ENCODE results near the gene CLDN34.

CLDN34 gene

DNA sequence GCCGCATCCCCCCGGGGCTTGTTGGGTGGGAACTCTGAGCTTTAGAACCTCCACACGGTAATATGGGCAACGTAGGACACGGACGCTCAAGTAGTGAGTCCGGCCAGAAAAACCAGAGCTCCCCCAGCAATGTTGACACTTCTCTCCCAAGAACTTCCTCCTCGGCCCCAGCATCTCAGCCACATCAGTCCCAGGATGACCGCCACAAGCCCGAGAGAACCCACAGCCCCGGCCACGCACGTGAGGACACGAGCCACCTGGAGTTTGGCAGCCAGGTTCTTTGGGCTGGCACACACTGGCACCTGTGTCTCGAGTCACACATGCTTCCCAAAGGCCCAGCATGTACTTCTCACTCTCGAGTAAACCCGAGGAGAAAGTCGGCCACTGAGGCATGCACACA lies 16.3 kb downstream of the CLDN34 start:
- DNase-seq: no peak

DNA sequence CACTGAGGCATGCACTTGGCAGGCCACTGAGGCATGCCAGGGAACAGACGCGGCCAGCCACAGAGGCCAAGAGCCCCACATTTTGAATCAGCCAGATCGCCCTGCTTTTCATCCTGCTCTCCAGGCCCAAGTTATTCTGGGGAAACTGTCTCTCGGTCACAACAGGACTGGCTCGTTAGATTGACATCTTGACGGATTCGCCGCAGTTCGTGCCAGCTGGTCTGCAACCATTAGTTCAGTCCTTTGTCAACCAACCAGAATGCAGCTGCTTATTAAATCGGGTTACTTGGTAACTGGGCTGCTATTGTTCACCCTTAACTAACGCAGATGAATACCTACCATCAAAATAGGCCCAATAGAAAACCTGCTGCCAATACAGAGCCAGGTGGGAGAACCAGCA lies 16.7 kb downstream of the CLDN34 start:
- no peak for DNase-seq

DNA sequence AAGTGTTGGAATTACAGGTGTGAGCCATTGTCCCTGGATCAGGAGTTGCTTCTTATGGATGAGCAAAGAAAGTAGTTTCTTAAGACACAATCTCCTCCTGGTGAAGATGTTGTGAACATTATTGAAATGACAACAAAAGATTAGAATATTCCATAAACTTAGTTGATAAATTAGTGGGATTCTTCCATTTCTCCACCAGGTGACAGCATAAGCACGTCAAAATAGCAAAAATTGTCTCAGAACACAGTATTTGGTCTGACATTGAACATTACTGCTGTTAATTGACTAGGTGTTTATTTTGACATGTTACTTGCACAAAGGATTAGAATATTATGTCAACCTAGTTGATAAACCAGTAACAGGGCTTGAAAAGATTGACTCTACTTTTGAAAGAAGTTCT lies 21.6 kb downstream of the CLDN34 start:
- no peak for DNase-seq

DNA sequence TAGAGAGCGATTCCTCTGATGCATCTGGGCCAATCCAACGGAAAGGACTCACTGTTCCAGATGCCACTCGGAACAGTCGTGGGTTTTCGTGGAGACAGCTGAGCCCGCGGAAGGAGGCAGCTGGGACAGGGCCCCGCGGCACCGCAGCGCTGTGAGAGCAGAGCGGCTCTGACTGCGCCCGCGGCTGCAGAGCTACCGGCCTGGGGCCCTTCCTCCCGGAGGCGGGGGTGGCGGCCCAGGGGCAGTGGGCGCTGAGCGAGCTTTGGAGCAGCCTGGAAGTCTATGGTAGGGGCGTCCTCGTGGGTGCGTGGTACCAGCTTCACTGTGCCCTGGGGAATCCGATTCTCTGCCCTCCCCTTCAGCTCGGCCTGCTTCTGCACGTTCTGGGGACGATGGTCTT lies 24.9 kb downstream of the CLDN34 start:
- no peak for DNase-seq

DNA sequence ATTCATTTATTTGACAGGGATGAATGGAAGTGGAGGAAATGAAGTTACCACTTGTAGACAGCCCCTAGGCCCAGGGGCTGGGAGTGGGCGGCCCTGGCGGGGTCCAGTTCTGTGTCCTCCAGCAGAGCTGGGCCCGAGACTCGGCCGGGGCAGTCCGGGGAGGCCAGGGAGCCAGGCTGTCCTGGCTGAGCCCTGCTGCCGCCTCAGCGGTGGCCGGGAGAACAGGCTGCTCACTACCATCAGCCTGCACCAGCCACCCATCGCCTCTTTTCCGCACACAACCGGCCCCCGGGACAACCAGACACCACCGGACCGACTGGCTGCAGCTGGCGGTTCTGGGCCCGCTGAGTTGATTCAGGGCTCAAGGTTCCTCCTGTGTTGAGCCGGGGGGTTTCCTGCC lies 25.6 kb downstream of the CLDN34 start:
- no peak for DNase-seq

DNA sequence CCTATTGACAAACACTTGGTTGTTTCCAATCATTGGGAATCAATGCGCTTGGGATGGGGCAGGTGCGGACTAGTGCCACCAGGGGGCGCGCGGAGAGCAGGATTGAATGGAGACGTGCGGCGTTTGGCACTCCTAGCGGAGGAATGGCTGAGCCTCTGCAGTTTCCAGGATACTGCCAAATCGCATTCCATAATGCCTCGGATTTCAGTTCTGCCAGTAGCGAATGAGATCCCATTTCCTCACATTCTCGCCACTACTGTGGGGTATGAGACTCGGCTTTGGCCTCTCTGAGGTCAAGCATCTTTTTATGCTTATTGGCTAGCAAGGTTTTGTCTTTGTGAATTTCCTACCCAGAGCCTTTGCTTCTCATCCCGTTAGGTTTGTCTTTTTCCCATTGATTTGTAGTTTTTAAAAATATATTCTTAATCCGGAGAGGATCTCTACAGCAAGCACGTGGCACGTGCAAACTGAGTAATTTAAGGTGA lies 28.7 kb downstream of the CLDN34 start:
- peak; percentile 57 for DNase-seq

DNA sequence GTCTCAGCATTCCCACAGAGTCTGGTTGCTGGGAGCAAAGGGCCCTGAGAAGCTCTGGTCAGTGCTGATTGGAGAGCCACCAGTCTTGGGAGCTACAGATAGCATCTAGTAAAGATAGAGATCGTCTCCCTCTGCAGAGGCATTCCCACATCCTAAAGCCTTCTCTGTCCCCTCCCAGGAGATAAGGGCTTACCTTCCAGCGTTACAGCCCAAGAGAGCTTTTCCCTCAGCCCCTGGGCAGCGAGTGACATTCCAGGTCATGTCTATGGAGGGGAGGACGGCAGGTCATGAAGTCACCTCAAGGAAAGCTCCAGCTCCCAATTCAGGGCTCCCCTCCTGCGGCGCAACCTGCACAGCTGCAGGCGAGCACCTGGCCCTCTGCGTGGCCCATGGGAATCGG lies 29.9 kb downstream of the CLDN34 start:
- no peak for DNase-seq

DNA sequence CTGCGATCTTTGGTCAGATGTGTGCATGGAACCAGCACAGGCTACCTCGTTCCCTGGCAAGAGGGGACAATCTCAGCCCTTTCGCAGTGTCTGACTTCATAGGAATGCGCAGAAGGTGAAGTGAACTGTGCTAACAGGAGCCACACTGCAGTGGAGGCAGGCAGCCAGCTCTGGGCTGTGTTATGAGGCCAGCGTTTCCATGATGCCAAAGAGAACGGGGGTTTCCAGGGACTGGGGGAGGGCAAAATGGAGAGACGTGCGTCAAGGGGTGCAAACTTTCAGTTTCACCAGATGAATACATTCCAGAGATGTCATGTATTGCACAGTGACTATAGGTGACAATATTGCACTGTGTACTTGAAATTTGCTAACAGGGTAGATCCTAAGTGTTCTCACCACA lies 30.4 kb downstream of the CLDN34 start:
- no peak for DNase-seq

DNA sequence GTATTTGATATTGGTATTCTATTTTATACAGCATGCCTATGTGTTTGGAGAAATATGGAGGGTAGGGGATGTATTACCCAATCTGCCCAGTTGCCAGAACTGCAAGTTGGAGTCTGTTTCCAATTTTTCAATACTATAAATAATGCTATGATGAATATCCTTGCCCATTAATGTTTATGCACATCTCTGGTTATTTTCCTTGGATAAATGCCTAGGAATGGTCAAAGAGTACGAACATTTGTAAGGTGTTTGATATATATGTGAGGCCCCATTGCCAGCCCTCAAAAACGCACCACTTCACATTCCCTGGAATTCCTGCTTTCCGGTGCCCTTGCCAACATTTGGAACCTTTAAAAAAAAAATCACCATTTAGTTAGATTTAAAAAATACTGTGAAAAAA lies 34.3 kb downstream of the CLDN34 start:
- no peak for DNase-seq

DNA sequence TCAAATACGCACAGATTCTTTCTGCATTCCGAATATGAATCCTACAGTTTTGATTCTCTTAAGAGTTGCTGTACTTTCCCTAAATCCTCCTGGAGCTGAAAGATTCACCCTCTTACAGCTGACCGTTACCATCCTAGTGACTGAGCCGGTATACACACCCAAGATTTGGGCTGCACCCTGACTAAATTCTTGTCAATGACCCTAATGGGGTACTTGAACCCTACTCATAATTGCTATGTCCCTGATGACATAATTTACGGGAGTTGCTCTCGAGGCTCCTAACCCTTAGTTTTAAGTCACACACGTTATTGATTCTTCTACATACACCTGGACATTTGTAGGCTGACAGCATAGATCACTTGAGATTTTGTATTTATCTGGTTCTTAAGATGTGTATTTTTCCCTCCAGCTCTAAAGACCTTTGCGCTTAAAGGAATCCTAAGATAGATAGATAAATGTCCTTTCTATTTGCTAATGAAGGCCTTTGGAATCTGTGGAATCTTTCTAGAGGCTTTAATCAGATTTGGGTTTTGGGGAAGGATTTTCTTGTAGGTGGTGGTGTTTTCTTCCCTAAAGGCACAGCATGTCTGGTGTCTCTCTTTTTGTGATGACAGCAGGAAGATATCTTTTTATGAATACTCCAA lies 37.8 kb downstream of the CLDN34 start:
- no peak for DNase-seq

DNA sequence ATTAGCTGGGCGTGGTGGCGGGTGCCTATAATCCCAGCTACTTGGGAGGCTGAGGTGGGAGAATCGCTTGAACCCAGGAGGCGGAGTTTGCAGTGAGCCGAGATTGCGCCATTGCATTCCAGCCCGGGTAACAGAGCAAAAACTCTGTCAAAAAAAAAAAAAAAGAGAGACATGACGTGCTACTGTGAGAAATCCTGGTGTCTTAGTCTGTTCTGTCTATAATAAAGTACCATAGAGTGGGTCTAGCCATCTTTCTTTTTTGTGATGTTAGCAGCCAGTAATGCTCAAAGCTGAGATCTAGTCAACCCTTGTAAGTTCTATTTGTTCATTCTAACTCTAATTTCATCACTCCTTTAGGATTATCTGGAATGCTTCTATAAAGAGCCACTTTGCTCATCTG lies 38.9 kb downstream of the CLDN34 start:
- no peak for DNase-seq

DNA sequence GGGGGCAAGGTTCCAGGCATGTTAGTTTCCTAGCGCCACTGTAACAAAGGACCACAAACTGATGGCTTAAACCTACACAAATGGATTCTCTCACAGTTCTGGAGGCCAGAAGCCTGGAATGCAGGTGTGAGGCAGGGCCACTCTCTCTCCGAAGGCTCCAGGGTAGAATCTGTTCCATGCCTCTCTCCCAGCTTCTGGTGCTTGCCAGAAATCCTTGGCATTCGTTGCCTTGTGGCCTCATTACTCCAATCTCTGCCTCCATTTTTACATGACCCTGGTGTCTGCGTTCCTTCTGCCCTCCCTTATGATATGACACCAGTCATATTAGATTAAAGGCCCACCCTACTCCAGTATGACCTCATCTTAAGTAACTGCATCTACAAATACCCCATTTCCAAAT lies 39.6 kb downstream of the CLDN34 start:
- no peak for DNase-seq

DNA sequence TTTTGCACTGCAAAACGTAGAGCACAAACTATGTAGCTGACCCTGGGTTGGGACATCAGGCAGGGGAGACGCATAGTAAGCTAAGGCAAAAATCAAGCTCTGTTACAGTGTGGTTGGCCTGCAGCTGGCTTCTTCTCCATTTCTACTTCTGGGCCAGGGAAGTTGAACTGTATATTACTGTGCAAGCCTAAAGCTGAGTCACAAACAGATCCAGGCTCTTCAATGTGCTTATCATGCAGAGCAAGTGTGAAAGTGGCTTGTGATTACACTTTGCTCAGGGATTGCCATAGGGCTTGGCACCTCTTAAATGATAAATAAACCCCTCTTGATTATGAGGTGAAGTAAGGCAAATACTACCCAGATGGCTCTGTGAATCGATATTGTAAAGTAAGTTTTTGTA lies 40.5 kb downstream of the CLDN34 start:
- DNase-seq: peak; percentile 36

DNA sequence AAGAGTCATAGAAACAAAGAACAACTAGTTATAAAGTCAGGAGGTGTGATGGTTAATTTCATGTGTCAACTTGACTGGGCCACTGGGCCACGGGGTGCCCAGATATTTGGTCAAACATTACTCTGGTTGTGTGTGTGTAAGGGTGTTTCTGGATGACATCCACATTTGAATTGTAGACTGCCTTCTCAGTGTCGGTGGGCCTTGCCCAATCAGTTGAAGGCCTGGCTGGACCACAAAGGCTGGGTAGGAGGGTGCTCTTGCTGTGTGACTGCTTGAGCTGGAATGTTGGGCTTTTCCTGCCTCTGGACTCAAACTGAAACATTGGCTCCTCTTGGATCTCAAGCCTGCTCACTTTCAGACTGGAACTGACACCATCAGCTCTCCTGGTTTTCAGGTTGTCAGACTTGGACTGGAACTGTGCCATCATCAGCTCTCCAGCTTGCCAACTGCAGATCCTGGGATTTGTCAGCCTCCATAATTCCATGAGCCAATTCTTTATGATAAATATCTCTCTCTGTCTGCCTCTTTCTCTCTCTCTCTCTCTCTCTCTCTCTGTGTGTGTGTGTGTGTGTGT lies 41.4 kb downstream of the CLDN34 start:
- no peak for DNase-seq

DNA sequence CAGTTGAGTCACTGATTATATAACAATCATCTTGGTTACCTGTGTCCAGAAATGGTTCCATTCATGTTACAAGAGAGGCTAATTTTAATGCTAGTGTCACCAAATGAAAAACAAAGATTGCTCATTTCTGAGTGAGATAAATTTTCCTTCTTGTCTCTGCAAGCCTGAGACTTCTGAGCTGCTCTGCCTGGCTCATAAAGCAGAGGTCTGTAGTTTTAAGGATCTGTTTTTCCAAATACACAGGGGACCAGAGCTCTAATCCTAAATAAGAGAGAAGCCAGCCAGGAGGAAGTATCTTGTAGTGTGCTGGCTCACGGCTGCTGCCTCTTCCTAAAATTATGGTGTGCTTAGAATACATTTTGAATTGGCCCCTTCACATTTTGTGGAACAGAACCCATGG lies 42.6 kb downstream of the CLDN34 start:
- DNase-seq: no peak

DNA sequence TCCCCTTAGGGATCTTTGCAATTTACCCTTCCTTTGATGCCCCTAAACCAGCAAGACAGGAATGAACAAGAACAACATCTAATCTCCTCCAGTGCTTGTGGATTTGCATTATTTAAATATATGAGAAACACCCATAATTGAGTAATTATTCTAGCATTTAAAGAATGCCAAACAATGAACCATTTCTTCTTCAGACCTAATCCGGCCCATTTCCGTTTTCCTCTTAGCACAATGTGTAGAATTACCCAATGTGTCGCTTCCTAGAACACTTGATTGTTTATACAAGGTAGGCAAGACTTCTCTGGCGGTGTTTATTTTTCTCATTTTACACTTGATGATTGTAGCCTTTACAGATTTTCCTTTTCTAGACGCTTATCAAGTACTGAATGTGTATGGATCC lies 43.5 kb downstream of the CLDN34 start:
- no peak for DNase-seq

DNA sequence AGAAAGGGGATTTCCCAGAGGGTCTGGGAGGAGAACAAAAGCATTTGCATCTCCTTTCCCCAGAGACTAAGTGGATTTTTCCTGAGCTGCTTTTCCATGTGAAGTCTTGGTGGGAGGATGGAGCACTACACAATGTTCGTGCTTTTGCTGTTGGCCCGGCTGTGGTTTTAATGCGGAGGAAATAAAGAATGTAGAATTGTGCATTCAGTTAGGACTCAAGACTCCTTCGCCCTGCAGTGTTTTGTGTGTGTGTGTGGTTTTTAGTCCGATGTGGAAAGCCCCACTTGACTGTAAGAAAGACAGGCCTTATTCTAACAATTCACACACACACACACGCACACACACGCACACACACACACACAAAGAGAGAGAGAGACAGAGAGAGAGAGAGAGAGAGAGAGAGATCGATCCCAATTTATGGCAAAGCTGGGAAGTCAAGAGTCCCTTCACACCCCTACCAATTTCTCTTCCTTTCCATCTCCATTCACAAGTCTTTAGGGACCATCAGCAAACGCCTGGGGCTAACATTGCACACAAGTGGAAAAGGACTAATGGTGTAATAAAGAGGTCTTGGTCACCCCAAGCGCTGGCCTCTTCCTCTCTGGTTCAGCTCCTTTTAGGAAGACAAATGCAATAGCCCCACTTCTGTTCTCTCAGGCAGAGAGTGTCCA lies 44.2 kb downstream of the CLDN34 start:
- no peak for DNase-seq

DNA sequence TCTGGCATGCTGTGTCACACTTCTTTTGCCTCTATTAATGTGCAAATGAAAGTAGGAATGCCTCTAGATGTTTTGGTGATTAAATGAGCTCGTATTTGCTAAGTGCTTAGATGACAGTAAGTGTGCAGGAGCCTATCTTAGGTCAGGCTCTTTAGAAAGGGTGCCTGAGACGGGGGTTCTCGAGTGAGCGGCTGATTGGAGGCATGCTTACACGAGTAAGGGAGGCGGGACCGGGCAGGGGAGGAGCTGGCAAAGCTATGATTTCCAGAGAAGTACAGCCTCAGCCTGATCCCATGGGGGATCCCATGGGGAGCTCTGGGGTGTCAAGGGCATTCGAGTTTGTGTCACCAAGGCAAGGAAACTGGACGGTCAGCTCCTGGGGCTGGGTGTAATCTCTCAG lies 44.8 kb downstream of the CLDN34 start:
- DNase-seq: no peak

DNA sequence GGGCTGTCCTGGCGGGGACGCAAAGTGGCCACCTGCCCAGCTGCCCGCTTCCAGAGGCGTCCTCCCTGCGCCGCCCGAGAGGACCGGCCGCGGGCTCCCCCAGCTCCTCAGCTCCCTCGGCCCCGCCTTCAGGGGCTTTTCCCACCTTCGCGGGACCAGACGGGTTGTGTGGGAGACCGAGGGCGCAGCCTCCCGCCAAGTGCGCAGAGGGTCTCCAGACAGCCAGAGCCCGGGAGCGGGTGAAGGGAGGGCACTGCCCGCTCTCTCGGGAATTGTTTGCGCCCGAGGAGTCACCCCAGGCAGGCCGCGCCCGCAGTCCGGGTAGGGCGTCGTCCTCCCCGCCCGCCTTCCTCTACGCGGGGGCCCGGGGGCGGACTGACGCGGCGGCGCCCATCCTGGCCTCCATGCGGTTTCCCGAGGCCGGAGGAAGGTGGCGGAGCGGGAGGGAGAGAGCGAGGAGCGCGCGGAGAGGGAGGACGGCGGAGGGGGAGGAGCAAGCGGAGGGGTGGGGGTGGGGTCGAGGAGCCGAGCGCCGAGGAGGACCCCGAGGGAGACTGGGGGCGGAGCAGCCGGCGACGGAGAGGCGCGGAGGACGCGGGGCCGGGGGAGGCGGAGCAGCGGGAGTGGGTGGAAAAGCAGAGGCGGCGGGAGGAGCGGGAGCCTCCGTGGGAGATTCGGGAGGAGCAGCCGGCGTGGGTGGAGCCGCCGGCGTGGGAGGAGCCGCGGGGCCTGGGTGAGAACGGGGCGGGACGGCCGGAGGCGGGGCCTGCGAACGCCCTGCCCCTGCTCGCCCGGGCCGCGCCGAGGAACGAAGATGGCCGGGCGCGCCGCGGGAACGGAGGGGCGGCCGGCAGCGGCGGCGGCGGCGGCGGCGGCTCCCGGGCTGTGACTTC lies 47.5 kb downstream of the CLDN34 start:
- peak; percentile 86 for DNase-seq

DNA sequence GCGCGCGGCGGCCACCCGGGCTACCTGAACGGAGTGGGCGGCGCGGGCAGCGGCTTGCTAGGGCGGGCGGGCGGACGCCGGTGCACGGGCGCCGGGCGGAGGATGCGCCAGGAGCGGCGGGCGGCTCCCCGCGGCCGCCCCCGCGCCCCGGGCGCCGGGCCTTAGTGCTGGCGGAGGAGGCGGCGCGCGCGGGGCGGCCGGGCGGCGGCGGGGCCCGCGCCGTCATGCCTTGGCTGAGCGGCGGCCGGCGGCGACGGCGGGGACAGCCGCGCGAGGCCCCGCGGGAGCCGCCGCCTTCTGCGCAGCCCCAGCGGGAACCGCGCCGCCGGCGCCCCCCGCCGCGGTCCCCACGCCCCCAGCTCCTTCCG lies 48.2 kb downstream of the CLDN34 start:
- no peak for DNase-seq

DNA sequence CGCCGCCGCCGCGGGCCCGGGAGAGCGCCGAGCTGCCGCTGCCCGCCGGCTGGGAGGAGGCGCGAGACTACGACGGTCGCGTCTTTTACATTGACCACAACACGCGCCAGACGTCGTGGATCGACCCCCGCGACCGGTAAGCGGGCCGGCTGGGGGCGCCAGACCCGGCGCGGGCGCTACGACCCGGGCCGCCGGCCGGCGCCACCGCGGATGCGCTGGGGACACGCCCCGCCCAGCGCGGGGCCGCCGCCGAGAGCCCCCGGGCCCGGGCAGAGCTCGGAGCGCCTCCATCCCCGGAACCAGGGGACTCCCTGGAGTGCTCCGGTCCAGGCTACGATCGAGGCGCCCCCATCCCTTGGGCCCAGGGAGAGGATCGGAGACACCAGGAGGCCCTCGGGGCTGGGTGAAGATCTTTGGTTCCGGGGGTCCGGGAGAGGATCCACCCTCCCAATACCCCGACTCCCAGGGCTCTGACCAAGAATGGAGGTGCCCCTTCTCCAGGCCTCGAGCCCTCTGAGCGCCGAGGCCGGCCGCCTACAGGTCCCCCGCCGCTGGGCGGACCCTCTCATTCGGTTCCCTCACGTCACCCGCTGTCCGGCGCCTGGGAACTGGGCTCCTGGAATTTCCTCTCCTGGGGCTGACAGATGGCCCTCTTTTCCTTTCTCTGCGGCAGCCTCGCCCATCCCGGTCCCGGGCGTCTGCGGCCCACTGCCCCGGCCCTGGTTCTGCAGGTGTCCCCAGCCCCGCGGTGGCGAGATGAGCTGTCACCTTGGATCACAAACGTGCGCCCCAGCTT lies 48.8 kb downstream of the CLDN34 start:
- no peak for DNase-seq

DNA sequence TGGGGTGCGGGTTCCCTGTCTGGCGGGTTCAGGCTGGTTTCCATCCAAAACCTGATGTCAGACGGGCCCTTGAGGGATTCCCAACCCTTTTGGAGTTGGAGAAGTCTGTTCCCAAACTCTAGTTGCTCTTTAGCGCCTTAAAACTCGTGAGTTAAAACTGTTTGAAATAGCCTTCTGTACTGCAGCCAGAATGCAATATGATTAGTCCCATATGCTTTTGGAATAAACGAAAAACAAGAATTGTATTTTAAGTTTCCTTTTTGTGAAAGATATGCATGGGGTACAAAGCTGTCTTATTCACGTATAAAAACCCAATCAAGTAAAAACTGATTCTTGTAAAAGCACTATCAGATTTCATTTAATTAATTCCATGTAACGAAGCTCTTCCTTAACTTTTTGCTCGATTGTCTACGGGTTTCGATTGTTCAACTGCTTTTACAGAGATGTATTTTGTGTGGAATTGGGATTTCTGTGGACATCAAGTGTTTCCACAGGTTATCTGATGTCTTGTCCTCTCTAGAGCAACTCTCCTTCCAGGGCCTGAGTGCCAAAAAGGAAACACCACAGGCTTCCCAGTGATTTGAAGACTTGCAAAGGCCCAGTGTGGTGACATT lies 49.5 kb downstream of the CLDN34 start:
- DNase-seq: no peak
